Left ventricle myocardium inferior (tissue), 1 donor: ENCODE measurements around the gene GPR180. TPM values are rescaled to one million over a fixed set of nuclear protein-coding genes. Genes with fewer than 3 reads are reported as not detected.

Experiments
- DNase-seq: peaks from one replicate; pipeline ENCODE4 v3.0.0-alpha.2; 2020
- H3K27ac ChIP-seq: fragments of 200-600 bp; replicated peaks from 2 replicates; pipeline ENCODE4 v1.8.0; 2021
- H3K27me3 ChIP-seq: fragments of 200-600 bp; 2 replicates; pipeline ENCODE4 v1.8.0; 2021; ENCODE audit warnings: low read depth
- H3K36me3 ChIP-seq: fragments of 200-600 bp; 2 replicates; pipeline ENCODE4 v1.8.0; 2021
- H3K4me1 ChIP-seq: fragments of 200-600 bp; 2 replicates; pipeline ENCODE4 v1.8.0; 2021
- H3K4me3 ChIP-seq: fragments of 200-600 bp; 2 replicates; pipeline ENCODE4 v1.8.0; 2021; ENCODE audit warnings: mild to moderate bottlenecking, moderate library complexity
- H3K9me3 ChIP-seq: fragments of 200-600 bp; replicated peaks from 2 replicates; pipeline ENCODE4 v1.8.0; 2021
- intact Hi-C: fragments of 100-400 bp; cut with micrococcal nuclease; formaldehyde crosslinking; loops from one replicate; pipeline ENCODE4 v1.11.0; 2022
- total RNA-seq: library from RNA; stranded (reverse); fragmentation: NEBNext Ultra II Directional; extraction: Animal tissue kit (Norgen Biotek cat#: 25700); gene quantifications from one replicate; pipeline ENCODE4 v1.2.1, GENCODE V29; 2021
- TF ChIP-seq, protein P1 (sequence below): fragments of 200-600 bp; IDR thresholded peaks from 2 replicates; pipeline ENCODE4 v1.8.0; 2021; ENCODE audit warnings: antibody characterized with exemption, mild to moderate bottlenecking, borderline replicate concordance
- donor health status: DM: no; HTN: yes; CAD: no; lungs with severe emphysema.

The GPR180 gene
- total RNA-seq, 1 donor from 2014 or later = 3.6 TPM

DNA sequence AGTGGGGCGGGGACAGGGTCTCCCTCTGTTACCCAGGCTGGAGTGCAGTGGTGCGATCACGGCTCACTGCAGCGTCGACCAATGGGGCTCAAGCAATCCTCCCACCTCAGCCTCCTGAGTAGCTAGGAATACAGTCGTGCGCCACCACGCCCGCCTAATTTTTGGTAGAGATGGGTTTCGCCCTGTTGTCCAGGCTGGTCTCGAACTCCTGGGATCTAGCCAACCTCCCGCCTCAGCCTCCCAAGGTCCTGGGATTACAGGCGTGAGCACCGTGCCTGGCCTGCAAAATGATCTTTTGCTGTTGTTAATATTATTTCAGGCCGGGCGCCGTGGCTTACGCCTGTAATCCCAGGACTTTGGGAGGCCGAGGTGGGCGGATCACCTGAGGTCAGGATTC, 5.1 kb upstream of the GPR180 start:
- intact Hi-C loops = no loop called here
- H3K27me3 ChIP-seq = no peaks in the 10 kb centered on the region
- peak overlapping the region; percentile 90 for H3K4me3 ChIP-seq
- H3K9me3 ChIP-seq = no peaks in the 10 kb centered on the region
- TF ChIP-seq, protein P1, sequence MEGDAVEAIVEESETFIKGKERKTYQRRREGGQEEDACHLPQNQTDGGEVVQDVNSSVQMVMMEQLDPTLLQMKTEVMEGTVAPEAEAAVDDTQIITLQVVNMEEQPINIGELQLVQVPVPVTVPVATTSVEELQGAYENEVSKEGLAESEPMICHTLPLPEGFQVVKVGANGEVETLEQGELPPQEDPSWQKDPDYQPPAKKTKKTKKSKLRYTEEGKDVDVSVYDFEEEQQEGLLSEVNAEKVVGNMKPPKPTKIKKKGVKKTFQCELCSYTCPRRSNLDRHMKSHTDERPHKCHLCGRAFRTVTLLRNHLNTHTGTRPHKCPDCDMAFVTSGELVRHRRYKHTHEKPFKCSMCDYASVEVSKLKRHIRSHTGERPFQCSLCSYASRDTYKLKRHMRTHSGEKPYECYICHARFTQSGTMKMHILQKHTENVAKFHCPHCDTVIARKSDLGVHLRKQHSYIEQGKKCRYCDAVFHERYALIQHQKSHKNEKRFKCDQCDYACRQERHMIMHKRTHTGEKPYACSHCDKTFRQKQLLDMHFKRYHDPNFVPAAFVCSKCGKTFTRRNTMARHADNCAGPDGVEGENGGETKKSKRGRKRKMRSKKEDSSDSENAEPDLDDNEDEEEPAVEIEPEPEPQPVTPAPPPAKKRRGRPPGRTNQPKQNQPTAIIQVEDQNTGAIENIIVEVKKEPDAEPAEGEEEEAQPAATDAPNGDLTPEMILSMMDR = no peak
- DNase-seq = no peak
- peak overlapping the region; percentile 86 for H3K27ac ChIP-seq
- peaks cover 34% of the 10 kb centered on the region for H3K4me1 ChIP-seq
- peaks cover 17% of the 10 kb centered on the region for H3K36me3 ChIP-seq

DNA sequence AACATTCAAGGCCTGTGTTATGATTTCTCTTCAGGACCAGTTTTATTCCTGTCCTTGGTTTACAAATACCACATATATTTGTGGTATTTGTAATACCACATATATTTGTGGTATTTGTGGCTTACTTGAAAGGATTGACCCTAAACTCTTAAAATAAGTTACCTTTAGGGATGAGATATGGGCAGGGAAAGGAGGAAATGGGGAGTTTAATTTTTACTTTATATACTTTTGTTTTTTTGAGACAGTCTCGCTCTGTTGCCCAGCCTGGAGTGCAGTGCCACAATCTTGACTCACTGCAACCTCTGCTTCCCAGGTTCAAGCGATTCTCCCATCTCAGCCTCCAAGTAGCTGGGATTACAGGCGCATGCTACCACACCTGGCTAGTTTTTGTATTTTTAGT, 3.4 kb upstream of the GPR180 start:
- no peaks in the 10 kb centered on the region for H3K27me3 ChIP-seq
- DNase-seq = no peak
- peaks cover 48% of the 10 kb centered on the region for H3K4me1 ChIP-seq
- no peaks in the 10 kb centered on the region for H3K36me3 ChIP-seq
- intact Hi-C loops = no loop called here
- H3K4me3 ChIP-seq = no peak overlapping the region
- H3K9me3 ChIP-seq = no peaks in the 10 kb centered on the region
- TF ChIP-seq, protein P1 = no peak
- H3K27ac ChIP-seq = no peak overlapping the region

DNA sequence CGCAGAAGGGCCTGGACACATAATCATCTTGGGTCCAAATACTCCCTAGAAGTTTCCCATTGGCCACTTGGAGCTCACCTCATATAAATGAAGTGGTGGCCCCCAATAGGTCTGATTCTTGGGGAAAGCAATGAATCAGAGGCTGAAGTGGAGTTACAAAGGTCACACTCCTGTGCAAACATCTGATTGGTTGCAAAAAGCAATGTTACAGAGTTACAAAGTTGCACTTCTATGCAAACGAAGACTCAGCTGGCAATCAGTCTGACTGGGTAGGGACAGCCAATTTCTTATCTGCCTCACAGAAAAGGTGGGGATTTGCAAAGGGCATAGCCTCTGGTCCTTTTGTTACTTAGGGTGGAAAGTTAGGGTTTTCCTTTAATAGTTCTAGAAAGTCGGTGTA, 1.8 kb upstream of the GPR180 start:
- TF ChIP-seq, protein P1 = no peak
- intact Hi-C loops = no loop called here
- H3K9me3 ChIP-seq = no peaks in the 10 kb centered on the region
- no peak overlapping the region for H3K4me3 ChIP-seq
- no peak overlapping the region for H3K27ac ChIP-seq
- H3K36me3 ChIP-seq = no peaks in the 10 kb centered on the region
- no peaks in the 10 kb centered on the region for H3K27me3 ChIP-seq
- no peak for DNase-seq
- peaks cover 36% of the 10 kb centered on the region for H3K4me1 ChIP-seq

DNA sequence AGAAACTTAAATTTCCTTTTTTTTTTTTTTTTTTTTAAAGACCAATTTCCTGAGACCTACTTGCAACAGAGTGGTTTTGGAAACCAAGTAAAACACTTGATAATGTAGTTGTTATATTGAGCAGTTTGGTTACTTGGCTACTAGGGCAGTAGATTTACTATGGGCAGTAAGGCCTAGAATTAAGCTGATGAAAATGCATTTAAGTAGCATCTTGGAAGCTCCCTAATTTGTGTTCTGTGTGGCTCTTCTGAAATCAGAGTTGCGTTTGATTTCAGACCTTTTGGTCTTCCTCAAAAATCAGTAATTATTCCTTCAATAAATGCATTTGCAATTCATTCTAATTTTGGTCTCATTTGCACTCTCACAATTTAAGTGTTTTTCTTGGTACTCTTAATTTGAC, 810 bp downstream of the GPR180 start:
- Histone ChIP-seq H3K4me1 (peaks cover 22% of the 10 kb centered on the region), H3K36me3 (peaks cover 19% of the 10 kb centered on the region), H3K27ac (peak overlapping the region; percentile 91), H3K4me3 (peak overlapping the region; percentile 87), H3K9me3 (no peaks in the 10 kb centered on the region), H3K27me3 (no peaks in the 10 kb centered on the region)
- TF ChIP-seq, protein P1 = no peak
- no peak for DNase-seq
- intact Hi-C loops = no loop called here

DNA sequence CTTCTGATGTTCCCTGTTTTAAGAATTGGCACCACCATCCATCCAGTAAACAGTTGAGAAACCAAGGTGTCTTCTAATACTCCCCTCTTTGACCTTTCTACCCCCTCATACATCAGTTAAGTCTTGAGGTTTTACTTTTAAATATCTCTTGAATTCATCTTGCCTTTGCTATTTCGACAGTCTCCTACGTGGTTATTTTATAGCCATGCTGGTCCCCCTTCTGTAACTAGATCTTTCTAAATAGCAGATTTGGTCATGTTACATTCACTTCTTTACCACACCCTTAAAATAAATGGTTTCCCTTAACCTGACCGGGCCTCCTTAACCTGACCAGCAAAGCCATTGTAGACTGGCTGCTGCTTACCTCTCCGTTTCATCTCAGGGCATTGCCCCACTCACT, 5.4 kb downstream of the GPR180 start:
- no peaks in the 10 kb centered on the region for H3K9me3 ChIP-seq
- intact Hi-C loops = no loop called here
- peaks cover 34% of the 10 kb centered on the region for H3K36me3 ChIP-seq
- DNase-seq = no peak
- peak overlapping the region; percentile 56 for H3K27ac ChIP-seq
- TF ChIP-seq, protein P1 = no peak
- no peaks in the 10 kb centered on the region for H3K27me3 ChIP-seq
- H3K4me1 ChIP-seq = peaks cover 29% of the 10 kb centered on the region
- H3K4me3 ChIP-seq = no peak overlapping the region

DNA sequence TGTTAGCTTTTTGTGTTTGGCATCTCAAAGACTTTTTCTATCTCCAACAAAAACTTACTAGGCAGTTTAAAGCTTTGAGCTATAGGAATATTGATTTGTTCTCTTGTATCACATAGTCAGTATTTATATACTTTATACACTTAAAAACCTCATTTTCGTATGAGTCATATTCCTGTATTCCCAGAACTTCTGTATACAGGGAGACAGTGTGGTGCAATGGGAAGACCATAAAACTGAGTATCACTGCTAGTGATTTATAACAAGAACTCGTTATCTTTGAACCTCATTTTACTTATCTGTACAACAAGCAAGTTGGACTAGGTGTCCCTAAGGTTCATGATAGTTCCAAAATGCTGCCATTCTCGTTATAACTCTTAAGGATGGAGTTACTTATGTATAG, 6.3 kb downstream of the GPR180 start:
- H3K27ac ChIP-seq = peak overlapping the region; percentile 56
- no peak for DNase-seq
- peaks cover 34% of the 10 kb centered on the region for H3K36me3 ChIP-seq
- TF ChIP-seq, protein P1 = no peak
- intact Hi-C loops = no loop called here
- no peaks in the 10 kb centered on the region for H3K27me3 ChIP-seq
- H3K4me1 ChIP-seq = peaks cover 20% of the 10 kb centered on the region
- no peaks in the 10 kb centered on the region for H3K9me3 ChIP-seq
- H3K4me3 ChIP-seq = no peak overlapping the region
